Activated CD8-positive, alpha-beta memory T cell treated with anti-CD3 and anti-CD28 coated beads, Interleukin-2, amount 50 U/mL, for 48 hours (primary cell): ENCODE results near the gene SAV1.

Experiments used
- DNase-seq: peaks from one replicate; pipeline ENCODE4 v3.0.0-alpha.2; 2020

Gene SAV1

GRCh38 chr14:50605766-50606165 lies 62.3 kb downstream of the SAV1 start:
- DNase-seq: no peak

- no peak for DNase-seq
Measured at GRCh38 chr14:50603565-50603964, 64.5 kb downstream of the SAV1 start.

GRCh38 chr14:50602035-50602434 lies 66.1 kb downstream of the SAV1 start:
- no peak for DNase-seq

GRCh38 chr14:50601394-50601793 lies 66.7 kb downstream of the SAV1 start:
- DNase-seq: no peak

GRCh38 chr14:50600849-50601248 lies 67.3 kb downstream of the SAV1 start:
- no peak for DNase-seq

GRCh38 chr14:50599700-50600444 lies 68.2 kb downstream of the SAV1 start:
- no peak for DNase-seq

- DNase-seq: no peak
Measured at GRCh38 chr14:50598765-50599164, 69.3 kb downstream of the SAV1 start.

GRCh38 chr14:50594577-50595316 lies 73.4 kb downstream of the SAV1 start:
- DNase-seq: no peak

- DNase-seq: no peak
Measured at GRCh38 chr14:50590464-50590863, 77.6 kb downstream of the SAV1 start.
